Keratinocyte (primary cell): Measurements from ENCODE around the gene SPATA13. TPM values are rescaled to one million over a fixed set of nuclear protein-coding genes. Genes with fewer than 3 reads are reported as not detected.

ENCODE experiments used
- DNase-seq: peaks from one replicate; pipeline ENCODE4 v3.0.0-alpha.2; 2011; ENCODE audit warnings: low read depth, missing footprints, low spot score
- FAIRE-seq: peaks from 2 replicates; lab custom pipeline; 2011; peaks lifted over from hg19 to GRCh38; lab: Jason Lieb, UNC
- H2AFZ ChIP-seq: 2 replicates; pipeline ENCODE4 v1.6.0; 2012; ENCODE audit warnings: low read length, control low read depth, inconsistent platforms; ENCODE audit not compliant: control insufficient read depth
- H3K27ac ChIP-seq: 2 replicates; pipeline ENCODE4 v1.5.1; 2011; ENCODE audit warnings: low read length; ENCODE audit not compliant: control insufficient read depth, insufficient read depth
- H3K27me3 ChIP-seq: 3 replicates; pipeline ENCODE4 v1.6.0; 2011; ENCODE audit warnings: low read length; ENCODE audit not compliant: control insufficient read depth, insufficient read depth; ENCODE audit errors: extremely low read depth
- H3K36me3 ChIP-seq, 2 experiments: 2 replicates in 1 of 2; 3 replicates in 1 of 2; pipeline ENCODE4 v1.5.1; 2011; ENCODE audit warnings: low read length in 2 of 2, mild to moderate bottlenecking in 1 of 2; ENCODE audit not compliant: control insufficient read depth in 2 of 2, insufficient read depth in 2 of 2; ENCODE audit errors: extremely low read depth in 1 of 2
- H3K4me1 ChIP-seq: 3 replicates; pipeline ENCODE4 v1.5.1; 2011; ENCODE audit warnings: low read length; ENCODE audit not compliant: control insufficient read depth, insufficient read depth; ENCODE audit errors: extremely low read depth
- H3K4me2 ChIP-seq: 3 replicates; pipeline ENCODE4 v1.6.0; 2011; ENCODE audit warnings: low read depth, low read length; ENCODE audit not compliant: control insufficient read depth, insufficient read depth; ENCODE audit errors: extremely low read depth
- H3K4me3 ChIP-seq, 3 experiments: fragments of 200-600 bp in 1 of 3; sonication (generic) in 1 of 3; 2 replicates in 2 of 3; 3 replicates in 1 of 3; pipeline ENCODE4 v1.5.1; 2011 to 2016; ENCODE audit warnings: low read length in 3 of 3, mild to moderate bottlenecking in 3 of 3, control low read depth in 2 of 3, inconsistent platforms in 1 of 3, low read depth in 1 of 3, mixed read lengths in 1 of 3, mixed run types in 1 of 3, moderate library complexity in 1 of 3; ENCODE audit not compliant: control insufficient read depth in 2 of 3, insufficient read depth in 2 of 3; ENCODE audit errors: extremely low read depth in 1 of 3
- H3K79me2 ChIP-seq: 2 replicates; pipeline ENCODE4 v1.6.0; 2012; ENCODE audit warnings: low read length; ENCODE audit not compliant: control insufficient read depth, insufficient read depth
- H3K9ac ChIP-seq: 3 replicates; pipeline ENCODE4 v1.6.0; 2011; ENCODE audit warnings: low read length; ENCODE audit not compliant: control insufficient read depth, insufficient read depth; ENCODE audit errors: extremely low read depth
- H3K9me1 ChIP-seq: 3 replicates; pipeline ENCODE4 v1.6.0; 2011; ENCODE audit warnings: low read length; ENCODE audit not compliant: control insufficient read depth, insufficient read depth; ENCODE audit errors: extremely low read depth
- H3K9me3 ChIP-seq: 2 replicates; pipeline ENCODE4 v1.5.1; 2012; ENCODE audit warnings: low read depth, low read length; ENCODE audit not compliant: control insufficient read depth
- H4K20me1 ChIP-seq: 3 replicates; pipeline ENCODE4 v1.6.0; 2011; ENCODE audit warnings: low read length; ENCODE audit not compliant: control insufficient read depth, insufficient read depth; ENCODE audit errors: extremely low read depth
- EZH2 ChIP-seq: IDR thresholded peaks from one replicate; pipeline ENCODE4 v1.6.1; 2012; ENCODE audit warnings: inconsistent platforms, mild to moderate bottlenecking, low read length, moderate library complexity
- dilution Hi-C: fragments of 300-500 bp; cut with MboI; formaldehyde crosslinking; loops from one replicate; pipeline ENCODE4 v1.7.0; 2020; ENCODE audit warnings: low sequenced_read_pairs; ENCODE audit not compliant: extremely low pct_ligation_motif_present
- polyA plus RNA-seq, 5 experiments: library from polyadenylated mRNA; depleted of rRNA in 3 of 5; stranded (reverse) in 3 of 5; stranded (forward) in 1 of 5; unstranded in 1 of 5; fragments of >200 nt; gene quantifications; 1 replicate in 1 of 5; 2 replicates in 3 of 5; 3 replicates in 1 of 5; pipeline versions ENCODE4 v1.2.1 to v1.2.3, GENCODE V29; 2011 to 2012; ENCODE audit warnings: missing spikeins in 2 of 5, low read depth in 1 of 5, low replicate concordance in 1 of 5
- TF ChIP-seq, protein P1 (sequence below), 3 experiments: IDR thresholded peaks in 1 of 3; conservative IDR thresholded peaks in 1 of 3; optimal IDR thresholded peaks in 1 of 3; 2 replicates in 2 of 3; 3 replicates in 1 of 3; pipeline versions ENCODE3 to v1.5.1; 2011; ENCODE audit warnings: low read length in 3 of 3, mild to moderate bottlenecking in 3 of 3, moderate library complexity in 2 of 3, control low read depth in 1 of 3, inconsistent platforms in 1 of 3; ENCODE audit not compliant: insufficient read depth in 2 of 3; ENCODE audit errors: extremely low read depth in 1 of 3

The SPATA13 gene
- polyA plus RNA-seq, 1 donor (not counting 4 experiments of a cell fraction or from before 2014, with no cell fraction given), result 1.2 TPM

DNA sequence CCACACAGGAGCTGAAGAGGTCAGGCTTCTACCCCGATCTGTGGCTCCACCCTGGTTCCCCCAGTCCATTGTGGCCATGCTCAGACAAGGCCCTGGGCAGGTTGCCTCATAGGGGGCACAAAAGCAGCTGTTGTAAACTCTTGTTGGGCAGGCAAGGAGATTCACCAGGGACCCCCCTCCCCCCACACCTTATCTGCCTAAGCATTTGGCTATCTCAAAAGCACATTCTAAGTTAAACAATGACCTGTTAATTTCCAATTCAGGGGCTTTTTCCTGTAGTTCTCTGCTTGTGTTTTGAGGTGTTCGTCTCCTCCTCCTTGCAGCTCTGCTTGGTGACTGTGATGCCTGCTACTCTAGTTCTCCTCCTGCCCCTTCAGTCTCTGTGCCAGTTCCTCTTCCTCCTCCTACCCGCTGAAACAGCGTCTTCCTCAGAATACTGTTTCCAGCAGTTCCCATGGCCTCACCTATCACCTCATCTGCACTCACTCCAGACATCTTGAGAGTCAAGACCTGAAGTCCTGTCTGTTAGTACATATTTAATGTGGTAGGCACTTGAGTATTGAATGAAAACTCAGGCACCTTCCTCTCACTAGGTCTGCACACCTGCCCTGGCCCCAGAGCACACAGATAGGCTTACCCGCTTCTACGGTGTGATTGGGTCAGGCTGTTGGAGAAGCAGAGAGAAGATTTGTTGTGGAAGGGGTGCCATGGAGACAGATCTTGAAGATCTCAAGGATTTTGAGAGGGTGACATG lies 31.7 kb downstream of the SPATA13 start:
- H3K9me1 ChIP-seq, result no peaks in the 10 kb centered on the region
- no peaks in the 10 kb centered on the region for H4K20me1 ChIP-seq
- no peaks in the 10 kb centered on the region for H3K36me3 ChIP-seq
- TF ChIP-seq EZH2, result no peak
- TF ChIP-seq, protein P1, sequence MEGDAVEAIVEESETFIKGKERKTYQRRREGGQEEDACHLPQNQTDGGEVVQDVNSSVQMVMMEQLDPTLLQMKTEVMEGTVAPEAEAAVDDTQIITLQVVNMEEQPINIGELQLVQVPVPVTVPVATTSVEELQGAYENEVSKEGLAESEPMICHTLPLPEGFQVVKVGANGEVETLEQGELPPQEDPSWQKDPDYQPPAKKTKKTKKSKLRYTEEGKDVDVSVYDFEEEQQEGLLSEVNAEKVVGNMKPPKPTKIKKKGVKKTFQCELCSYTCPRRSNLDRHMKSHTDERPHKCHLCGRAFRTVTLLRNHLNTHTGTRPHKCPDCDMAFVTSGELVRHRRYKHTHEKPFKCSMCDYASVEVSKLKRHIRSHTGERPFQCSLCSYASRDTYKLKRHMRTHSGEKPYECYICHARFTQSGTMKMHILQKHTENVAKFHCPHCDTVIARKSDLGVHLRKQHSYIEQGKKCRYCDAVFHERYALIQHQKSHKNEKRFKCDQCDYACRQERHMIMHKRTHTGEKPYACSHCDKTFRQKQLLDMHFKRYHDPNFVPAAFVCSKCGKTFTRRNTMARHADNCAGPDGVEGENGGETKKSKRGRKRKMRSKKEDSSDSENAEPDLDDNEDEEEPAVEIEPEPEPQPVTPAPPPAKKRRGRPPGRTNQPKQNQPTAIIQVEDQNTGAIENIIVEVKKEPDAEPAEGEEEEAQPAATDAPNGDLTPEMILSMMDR (optimal IDR thresholded peaks at IDR 0.05 in 1 of 3, IDR thresholded peaks at IDR 0.05 in 1 of 3, conservative IDR thresholded peaks at IDR 0.05 in 1 of 3; ENCODE audit: extremely low read depth in 1 of 3, insufficient read depth in 2 of 3, low read length in 3 of 3), result no peak
- H3K27me3 ChIP-seq, result no peaks in the 10 kb centered on the region
- H3K9me3 ChIP-seq, result no peaks in the 10 kb centered on the region
- dilution Hi-C loops, result no loop called here
- no peak overlapping the region for H3K4me3 ChIP-seq
- H3K4me2 ChIP-seq, result no peak overlapping the region
- no peaks in the 10 kb centered on the region for H3K4me1 ChIP-seq
- DNase-seq (no peak), FAIRE-seq (no peak)
- no peaks in the 10 kb centered on the region for H3K79me2 ChIP-seq
- no peak overlapping the region for H2AFZ ChIP-seq
- H3K27ac ChIP-seq, result no peak overlapping the region
- H3K9ac ChIP-seq, result no peak overlapping the region

DNA sequence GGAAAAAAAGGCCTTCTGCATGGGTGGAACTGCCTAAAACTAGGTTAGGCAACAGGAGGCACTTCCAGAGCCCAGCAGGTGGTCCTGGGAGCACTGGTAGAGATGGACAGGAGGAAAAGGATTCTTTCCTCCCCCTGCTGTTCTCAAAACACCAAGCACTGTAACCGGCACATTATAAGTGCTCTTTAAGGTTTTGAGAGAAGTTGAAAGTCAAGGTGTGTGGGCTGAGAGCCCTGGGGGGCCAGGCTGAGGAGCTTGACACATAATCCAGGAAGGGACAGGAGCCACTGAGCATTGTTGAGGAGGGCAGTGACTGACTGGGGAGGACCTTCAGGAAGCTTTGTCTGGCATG lies 32.3 kb downstream of the SPATA13 start:
- Histone ChIP-seq H3K9me1 (no peaks in the 10 kb centered on the region), H3K9ac (no peak overlapping the region), H4K20me1 (no peaks in the 10 kb centered on the region), H3K36me3 (no peaks in the 10 kb centered on the region), H3K4me3 (no peak overlapping the region), H3K4me2 (no peak overlapping the region), H3K27me3 (no peaks in the 10 kb centered on the region), H3K27ac (no peak overlapping the region), H3K79me2 (no peaks in the 10 kb centered on the region), H3K4me1 (no peaks in the 10 kb centered on the region), H2AFZ (no peak overlapping the region), H3K9me3 (no peaks in the 10 kb centered on the region)
- DNase-seq (no peak), FAIRE-seq (no peak)
- dilution Hi-C loops, result no loop called here
- TF ChIP-seq, protein P1 (optimal IDR thresholded peaks at IDR 0.05 in 1 of 3, IDR thresholded peaks at IDR 0.05 in 1 of 3, conservative IDR thresholded peaks at IDR 0.05 in 1 of 3; ENCODE audit: extremely low read depth in 1 of 3, insufficient read depth in 2 of 3, low read length in 3 of 3), result no peak
- no peak for TF ChIP-seq EZH2
